HCT116 (cell line): Measurements from ENCODE around the gene TEKT2. TPM values are rescaled to one million over a fixed set of nuclear protein-coding genes. Genes with fewer than 3 reads are reported as not detected.

Experiments used
- ATAC-seq: fragments of 200-7000 bp; cut with Tn5 transposase; 2 replicates; pipeline ENCODE4 v1.9.1; 2020; ENCODE audit warnings: mild to moderate bottlenecking, moderate library complexity
- BruUV-seq: library from RNA; stranded (reverse); fragments of 400-500 nt; replicated peaks from 2 replicates; lab custom pipeline; 2021; lab: Mats Ljungman, UMichigan
- CTCF ChIA-PET: fragments of 300-600 bp; sonication (Branson Sonifier 250); formaldehyde crosslinking; loops from one replicate; lab custom pipeline; 2021; ENCODE audit warnings: antibody characterized with exemption; lab: Charles Lee
- POLR2A ChIA-PET: fragments of 300-600, 350-600 bp; sonication (Branson Sonifier 250); formaldehyde crosslinking; loops from one replicate; lab custom pipeline; 2021; ENCODE audit warnings: antibody characterized with exemption; lab: Charles Lee
- RAD21 ChIA-PET, 2 experiments: fragments of 300-600 bp; sonication (Branson Sonifier 250); formaldehyde crosslinking; loops; one replicate each; lab custom pipeline; 2023; ENCODE audit warnings: low total read pairs in 2 of 2; ENCODE audit not compliant: uncharacterized antibody in 2 of 2, unreplicated experiment in 2 of 2, low non-redundant PET in 1 of 2; lab: Charles Lee
- DNase-seq: peaks from one replicate; pipeline ENCODE4 v3.0.0-alpha.2; 2010; ENCODE audit warnings: low read depth, low spot score
- H2AFZ ChIP-seq: fragments of 200-600 bp; shearing (Covaris generic), sonication (generic); 2 replicates; pipeline ENCODE4 v1.6.1; 2017; ENCODE audit warnings: low read depth, mixed run types, mixed read lengths, antibody characterized with exemption, low read length; ENCODE audit not compliant: poor library complexity, severe bottlenecking
- H3K27ac ChIP-seq: 2 replicates; pipeline ENCODE4 v1.5.1; 2012; ENCODE audit warnings: low read depth, low read length
- H3K27me3 ChIP-seq: fragments of 200-600 bp; sonication (generic); 2 replicates; pipeline ENCODE4 v1.6.1; 2016; ENCODE audit warnings: mixed run types, low read length, mixed read lengths; ENCODE audit not compliant: insufficient read depth
- H3K36me3 ChIP-seq, 2 experiments: fragments of 200-500 bp in 1 of 2; fragments of 200-600 bp in 1 of 2; sonication (Bioruptor generic) in 1 of 2; sonication (generic) in 1 of 2; 2 replicates each; pipeline versions ENCODE4 v1.5.1 to v1.6.1; 2014 to 2016; ENCODE audit warnings: low read length in 2 of 2, inconsistent platforms in 1 of 2, mixed read lengths in 1 of 2, mixed run types in 1 of 2; ENCODE audit not compliant: insufficient read depth in 2 of 2, control insufficient read depth in 1 of 2
- H3K4me1 ChIP-seq, 2 experiments: fragments of 200-600 bp in 1 of 2; sonication (generic) in 1 of 2; 2 replicates each; pipeline versions ENCODE4 v1.5.1 to v1.6.1; 2012 to 2017; ENCODE audit warnings: low read length in 2 of 2, inconsistent platforms in 1 of 2, mild to moderate bottlenecking in 1 of 2, mixed read lengths in 1 of 2, mixed run types in 1 of 2, moderate library complexity in 1 of 2; ENCODE audit not compliant: insufficient read depth in 2 of 2, control insufficient read depth in 1 of 2
- H3K4me2 ChIP-seq: fragments of 200-600 bp; sonication (generic); 2 replicates; pipeline ENCODE4 v1.6.1; 2017; ENCODE audit warnings: mixed run types, low read length, mixed read lengths
- H3K4me3 ChIP-seq, 2 experiments: fragments of 200-600 bp in 1 of 2; sonication (generic) in 1 of 2; replicated peaks in 1 of 2; 2 replicates each; pipeline ENCODE4 v1.5.1; 2011 to 2016; ENCODE audit warnings: low read length in 2 of 2, control low read depth in 1 of 2, low read depth in 1 of 2, mild to moderate bottlenecking in 1 of 2, mixed read lengths in 1 of 2, mixed run types in 1 of 2
- H3K79me2 ChIP-seq: fragments of 200-600 bp; sonication (generic); 2 replicates; pipeline ENCODE4 v1.6.1; 2017; ENCODE audit warnings: mild to moderate bottlenecking, mixed run types, low read length, moderate library complexity, mixed read lengths; ENCODE audit not compliant: insufficient read depth
- H3K9ac ChIP-seq: fragments of 200-600 bp; sonication (generic); 2 replicates; pipeline ENCODE4 v1.6.1; 2016; ENCODE audit warnings: low read length, mixed read lengths
- H3K9me2 ChIP-seq: fragments of 200-600 bp; sonication (generic), shearing (Covaris generic); 2 replicates; pipeline ENCODE4 v1.6.1; 2017; ENCODE audit warnings: mixed run types, mild to moderate bottlenecking, moderate library complexity; ENCODE audit not compliant: insufficient read depth
- H3K9me3 ChIP-seq, 2 experiments: fragments of 200-500 bp in 1 of 2; fragments of 200-600 bp in 1 of 2; sonication (Bioruptor generic) in 1 of 2; sonication (generic) in 1 of 2; 2 replicates each; pipeline ENCODE4 v1.6.1; 2014 to 2017; ENCODE audit warnings: low read length in 2 of 2, mixed read lengths in 2 of 2, inconsistent platforms in 1 of 2, low read depth in 1 of 2, mild to moderate bottlenecking in 1 of 2, mixed run types in 1 of 2, moderate library complexity in 1 of 2; ENCODE audit not compliant: control insufficient read depth in 1 of 2, insufficient read depth in 1 of 2
- H4K20me1 ChIP-seq: fragments of 200-600 bp; sonication (generic), shearing (Covaris generic); 2 replicates; pipeline ENCODE4 v1.6.1; 2017; ENCODE audit warnings: mixed run types, mild to moderate bottlenecking, moderate library complexity; ENCODE audit not compliant: insufficient read depth
- FOSL1 ChIP-seq: IDR thresholded peaks from 2 replicates; pipeline ENCODE4 v1.6.1; 2012; ENCODE audit warnings: low read depth
- POLR2AphosphoS5 ChIP-seq: IDR thresholded peaks from 2 replicates; pipeline ENCODE4 v1.6.1; 2011; ENCODE audit warnings: mild to moderate bottlenecking, low read depth, low read length, moderate library complexity
- RAD21 ChIP-seq: IDR thresholded peaks from 2 replicates; pipeline ENCODE4 v1.6.1; 2012; ENCODE audit warnings: low read depth, mild to moderate bottlenecking
- SRF ChIP-seq: IDR thresholded peaks from 2 replicates; pipeline ENCODE4 v1.6.1; 2012; ENCODE audit warnings: low read depth
- ZFX ChIP-seq: fragments of 450-650 bp; IDR thresholded peaks from 2 replicates; pipeline ENCODE4 v1.6.1; 2017
- intact Hi-C: fragments of 100-400 bp; cut with micrococcal nuclease; formaldehyde crosslinking; loops from 2 replicates; pipeline ENCODE4 v1.10.0; 2022
- total RNA-seq: library from RNA; stranded (reverse); gene quantifications from one replicate; pipeline ENCODE4 v1.2.1, GENCODE V29; 2021; ENCODE audit not compliant: unreplicated experiment
- TF ChIP-seq, protein P1 (sequence below): IDR thresholded peaks from 2 replicates; pipeline ENCODE4 v1.6.1; 2012; ENCODE audit warnings: low read depth
- TF ChIP-seq, protein P2 (sequence below), 3 experiments: fragments of 200-600 bp in 1 of 3; sonication (generic) in 1 of 3; IDR thresholded peaks in 2 of 3; conservative IDR thresholded peaks in 1 of 3; 2 replicates each; pipeline ENCODE4 v1.5.1; 2012 to 2017; ENCODE audit warnings: low read depth in 2 of 3, low read length in 2 of 3, antibody characterized with exemption in 1 of 3, borderline replicate concordance in 1 of 3, control low read depth in 1 of 3, mild to moderate bottlenecking in 1 of 3, mixed read lengths in 1 of 3, mixed run types in 1 of 3, moderate library complexity in 1 of 3; ENCODE audit not compliant: insufficient read depth in 1 of 3

The TEKT2 gene
- total RNA-seq, 1 experiment from 2014 or later = not detected

DNA sequence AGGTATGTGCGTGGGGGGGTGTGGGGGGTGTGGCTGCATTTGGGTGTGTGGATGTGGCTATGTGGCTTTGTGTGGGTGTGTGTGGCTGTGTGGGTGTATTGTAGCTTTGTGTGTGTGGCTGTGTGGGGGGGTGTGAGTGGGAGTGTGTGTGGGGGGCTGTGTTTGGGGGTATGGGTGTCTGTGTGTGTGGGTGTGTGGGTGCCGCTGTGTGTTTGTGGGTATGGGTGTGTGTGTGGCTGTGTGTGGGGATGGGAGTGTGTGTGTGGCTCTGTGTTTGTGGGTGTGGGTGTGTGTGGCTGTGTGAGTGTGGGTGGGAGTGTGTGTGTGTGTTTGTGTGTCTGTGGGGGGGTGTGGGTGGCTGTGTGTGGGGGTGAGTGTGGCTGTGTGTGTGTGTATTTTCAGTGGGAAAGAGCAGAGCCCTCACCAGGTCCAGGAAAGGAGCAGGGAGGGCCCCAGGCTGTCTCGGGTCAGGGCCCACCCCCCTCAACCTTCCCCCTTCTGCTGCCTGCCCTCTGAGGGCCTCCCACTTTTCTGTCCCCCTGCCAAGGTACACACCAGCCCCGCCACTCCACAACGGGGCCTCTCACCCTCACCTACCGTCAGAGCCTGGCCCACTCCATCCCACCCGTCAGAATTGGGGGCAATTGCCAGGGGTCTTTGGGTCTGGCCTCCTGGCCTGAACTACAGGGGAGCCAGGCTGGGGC, 43.1 kb downstream of the TEKT2 start:
- CTCF ChIA-PET = no interaction called here
- no peak overlapping the region for H3K4me2 ChIP-seq
- ATAC-seq (no peak), DNase-seq (no peak)
- no peaks in the 10 kb centered on the region for H3K4me1 ChIP-seq
- no peaks in the 10 kb centered on the region for H3K9me2 ChIP-seq
- BruUV-seq = no TSS peak
- H2AFZ ChIP-seq = no peak overlapping the region
- no peaks in the 10 kb centered on the region for H3K27me3 ChIP-seq
- no peak overlapping the region for H3K4me3 ChIP-seq
- no peaks in the 10 kb centered on the region for H4K20me1 ChIP-seq
- no peak overlapping the region for H3K27ac ChIP-seq
- intact Hi-C loops = no loop called here
- no peaks in the 10 kb centered on the region for H3K79me2 ChIP-seq
- TF ChIP-seq, protein P1, sequence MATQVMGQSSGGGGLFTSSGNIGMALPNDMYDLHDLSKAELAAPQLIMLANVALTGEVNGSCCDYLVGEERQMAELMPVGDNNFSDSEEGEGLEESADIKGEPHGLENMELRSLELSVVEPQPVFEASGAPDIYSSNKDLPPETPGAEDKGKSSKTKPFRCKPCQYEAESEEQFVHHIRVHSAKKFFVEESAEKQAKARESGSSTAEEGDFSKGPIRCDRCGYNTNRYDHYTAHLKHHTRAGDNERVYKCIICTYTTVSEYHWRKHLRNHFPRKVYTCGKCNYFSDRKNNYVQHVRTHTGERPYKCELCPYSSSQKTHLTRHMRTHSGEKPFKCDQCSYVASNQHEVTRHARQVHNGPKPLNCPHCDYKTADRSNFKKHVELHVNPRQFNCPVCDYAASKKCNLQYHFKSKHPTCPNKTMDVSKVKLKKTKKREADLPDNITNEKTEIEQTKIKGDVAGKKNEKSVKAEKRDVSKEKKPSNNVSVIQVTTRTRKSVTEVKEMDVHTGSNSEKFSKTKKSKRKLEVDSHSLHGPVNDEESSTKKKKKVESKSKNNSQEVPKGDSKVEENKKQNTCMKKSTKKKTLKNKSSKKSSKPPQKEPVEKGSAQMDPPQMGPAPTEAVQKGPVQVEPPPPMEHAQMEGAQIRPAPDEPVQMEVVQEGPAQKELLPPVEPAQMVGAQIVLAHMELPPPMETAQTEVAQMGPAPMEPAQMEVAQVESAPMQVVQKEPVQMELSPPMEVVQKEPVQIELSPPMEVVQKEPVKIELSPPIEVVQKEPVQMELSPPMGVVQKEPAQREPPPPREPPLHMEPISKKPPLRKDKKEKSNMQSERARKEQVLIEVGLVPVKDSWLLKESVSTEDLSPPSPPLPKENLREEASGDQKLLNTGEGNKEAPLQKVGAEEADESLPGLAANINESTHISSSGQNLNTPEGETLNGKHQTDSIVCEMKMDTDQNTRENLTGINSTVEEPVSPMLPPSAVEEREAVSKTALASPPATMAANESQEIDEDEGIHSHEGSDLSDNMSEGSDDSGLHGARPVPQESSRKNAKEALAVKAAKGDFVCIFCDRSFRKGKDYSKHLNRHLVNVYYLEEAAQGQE = no peak
- no peaks in the 10 kb centered on the region for H3K36me3 ChIP-seq
- RAD21 ChIA-PET = no interaction called here
- no peaks in the 10 kb centered on the region for H3K9me3 ChIP-seq
- no peak overlapping the region for H3K9ac ChIP-seq
- POLR2A ChIA-PET = no interaction called here

DNA sequence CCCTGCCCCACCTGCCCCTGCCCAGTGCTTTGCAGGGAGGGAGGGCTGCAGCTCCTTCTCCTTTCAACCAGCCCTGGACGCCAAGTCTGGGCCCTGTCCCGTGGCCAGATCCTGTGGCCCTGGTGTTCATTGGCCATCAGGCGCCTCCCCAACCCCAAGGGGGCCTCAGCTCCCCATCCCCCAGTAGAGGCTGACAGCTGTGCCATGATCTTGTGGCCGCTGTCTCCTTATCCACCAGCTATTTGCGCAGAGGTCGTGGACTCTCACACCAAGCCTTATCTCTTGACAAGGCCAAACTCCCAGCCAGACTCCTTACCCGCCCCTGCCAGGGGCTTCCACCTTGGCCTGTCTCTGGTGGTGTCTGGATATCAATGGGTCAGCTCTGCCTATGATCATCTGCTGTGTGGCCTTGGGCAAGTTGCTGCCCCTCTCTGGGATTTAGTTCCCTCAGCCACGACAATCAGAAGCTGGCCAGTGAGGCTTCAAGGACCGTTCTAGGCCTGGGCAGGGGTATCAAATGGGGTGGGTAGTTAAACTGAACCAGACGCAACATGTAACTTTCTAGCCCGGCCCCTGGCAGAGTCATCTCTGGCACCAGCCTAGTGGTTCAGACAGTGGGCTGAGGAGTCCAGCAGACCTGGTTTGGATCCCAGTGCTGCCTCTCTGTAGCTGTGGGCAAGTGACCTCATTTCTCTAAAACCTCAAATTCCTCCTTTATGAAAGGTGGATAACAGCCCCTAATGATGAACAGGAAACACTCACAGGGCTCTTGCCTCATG, 44.4 kb downstream of the TEKT2 start:
- BruUV-seq = no TSS peak
- H3K79me2 ChIP-seq = no peaks in the 10 kb centered on the region
- H3K27ac ChIP-seq = no peak overlapping the region
- ChIA-PET CTCF (interaction anchor here (1.3 to 1.5 kb wide), 2 partner anchors 21 to 32 kb away, joined by 3 to 6 read pairs; partner anchors contain the start of gene TRAPPC3), POLR2A (no interaction called here), RAD21 (no interaction called here)
- no peak overlapping the region for H2AFZ ChIP-seq
- no peaks in the 10 kb centered on the region for H3K9me3 ChIP-seq
- H3K9me2 ChIP-seq = no peaks in the 10 kb centered on the region
- no peak overlapping the region for H3K4me3 ChIP-seq
- no peak for DNase-seq
- no peak overlapping the region for H3K9ac ChIP-seq
- H3K4me1 ChIP-seq = peaks cover 0 to 3% of the 10 kb centered on the region in 2 experiments; a peak in 2 of 4 replicates
- no peaks in the 10 kb centered on the region for H3K27me3 ChIP-seq
- intact Hi-C loops = no loop called here
- H4K20me1 ChIP-seq = no peaks in the 10 kb centered on the region
- no peaks in the 10 kb centered on the region for H3K36me3 ChIP-seq
- no peak for ATAC-seq
- no peak overlapping the region for H3K4me2 ChIP-seq
- TF ChIP-seq FOSL1 (no peak), SRF (no peak), ZFX (no peak), RAD21 (no peak), POLR2AphosphoS5 (no peak)
- TF ChIP-seq, protein P2, sequence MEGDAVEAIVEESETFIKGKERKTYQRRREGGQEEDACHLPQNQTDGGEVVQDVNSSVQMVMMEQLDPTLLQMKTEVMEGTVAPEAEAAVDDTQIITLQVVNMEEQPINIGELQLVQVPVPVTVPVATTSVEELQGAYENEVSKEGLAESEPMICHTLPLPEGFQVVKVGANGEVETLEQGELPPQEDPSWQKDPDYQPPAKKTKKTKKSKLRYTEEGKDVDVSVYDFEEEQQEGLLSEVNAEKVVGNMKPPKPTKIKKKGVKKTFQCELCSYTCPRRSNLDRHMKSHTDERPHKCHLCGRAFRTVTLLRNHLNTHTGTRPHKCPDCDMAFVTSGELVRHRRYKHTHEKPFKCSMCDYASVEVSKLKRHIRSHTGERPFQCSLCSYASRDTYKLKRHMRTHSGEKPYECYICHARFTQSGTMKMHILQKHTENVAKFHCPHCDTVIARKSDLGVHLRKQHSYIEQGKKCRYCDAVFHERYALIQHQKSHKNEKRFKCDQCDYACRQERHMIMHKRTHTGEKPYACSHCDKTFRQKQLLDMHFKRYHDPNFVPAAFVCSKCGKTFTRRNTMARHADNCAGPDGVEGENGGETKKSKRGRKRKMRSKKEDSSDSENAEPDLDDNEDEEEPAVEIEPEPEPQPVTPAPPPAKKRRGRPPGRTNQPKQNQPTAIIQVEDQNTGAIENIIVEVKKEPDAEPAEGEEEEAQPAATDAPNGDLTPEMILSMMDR (IDR thresholded peaks at IDR 0.05 in 2 of 3, conservative IDR thresholded peaks at IDR 0.05 in 1 of 3; ENCODE audit: borderline replicate concordance in 1 of 3, insufficient read depth in 1 of 3, low read depth in 2 of 3, low read length in 2 of 3) = no peak
- TF ChIP-seq, protein P1 = no peak
